HG03442 (cell line): ENCODE results near the gene DCLRE1B.
A peak's percentile ranks its signal among the peaks of the same experiment; 100 is the strongest.

Experiments
- ATAC-seq: cut with Tn5 transposase; IDR thresholded peaks from one replicate; pipeline ENCODE4 v1.9.1; 2021; ENCODE audit warnings: mild to moderate bottlenecking, moderate library complexity; ENCODE audit not compliant: unreplicated experiment

DCLRE1B gene

GRCh38 chr1:113918243-113918642, 13.1 kb downstream of the DCLRE1B start:
- no peak for ATAC-seq

GRCh38 chr1:113922957-113923356, 17.8 kb downstream of the DCLRE1B start:
- ATAC-seq = no peak

- ATAC-seq = no peak
Measured at GRCh38 chr1:113924473-113924872, 19.3 kb downstream of the DCLRE1B start.

- peak; percentile 22 for ATAC-seq
Measured at GRCh38 chr1:113928187-113928930, 23.2 kb downstream of the DCLRE1B start.

- peak; percentile 65 for ATAC-seq
Measured at GRCh38 chr1:113928941-113929749, 24.0 kb downstream of the DCLRE1B start, which contains the start of gene HIPK1. Gene HIPK1, plus strand, starts transcription at chr1:113929324.

GRCh38 chr1:113929750-113930498, 24.8 kb downstream of the DCLRE1B start:
- ATAC-seq = peak; percentile 28

- ATAC-seq = peak; percentile 31
Measured at GRCh38 chr1:113930499-113931161, 25.5 kb downstream of the DCLRE1B start.

- no peak for ATAC-seq
Measured at GRCh38 chr1:113931451-113931851, 26.3 kb downstream of the DCLRE1B start.

- ATAC-seq = no peak
Measured at GRCh38 chr1:113934006-113934405, 28.9 kb downstream of the DCLRE1B start.

GRCh38 chr1:113934511-113935055, 29.5 kb downstream of the DCLRE1B start:
- no peak for ATAC-seq

GRCh38 chr1:113935176-113935575, 30.1 kb downstream of the DCLRE1B start:
- no peak for ATAC-seq

GRCh38 chr1:113935970-113936369, 30.8 kb downstream of the DCLRE1B start:
- no peak for ATAC-seq

GRCh38 chr1:113937146-113937545, 32.0 kb downstream of the DCLRE1B start:
- no peak for ATAC-seq

- no peak for ATAC-seq
Measured at GRCh38 chr1:113938192-113938591, 33.1 kb downstream of the DCLRE1B start.

GRCh38 chr1:113940365-113941244, 35.5 kb downstream of the DCLRE1B start:
- ATAC-seq = peak; percentile 68

GRCh38 chr1:113941245-113941559, 36.1 kb downstream of the DCLRE1B start:
- ATAC-seq = no peak

- ATAC-seq = no peak
Measured at GRCh38 chr1:113942527-113942926, 37.4 kb downstream of the DCLRE1B start.

- no peak for ATAC-seq
Measured at GRCh38 chr1:113943028-113943811, 38.1 kb downstream of the DCLRE1B start.

- no peak for ATAC-seq
Measured at GRCh38 chr1:113945329-113945728, 40.2 kb downstream of the DCLRE1B start.
